C4-2B (cell line): ENCODE data around the gene MT1G.
A peak's percentile ranks its signal among the peaks of the same experiment; 100 is the strongest.

Experiments used
- H3K27ac ChIP-seq: fragments of 450-650 bp; 2 replicates; pipeline ENCODE4 v1.5.1; 2017
- CTCF ChIP-seq: fragments of 450-650 bp; conservative IDR thresholded peaks from 2 replicates; pipeline ENCODE4 v1.5.1; 2017; ENCODE audit warnings: mild to moderate bottlenecking
- ZFX ChIP-seq: fragments of 450-650 bp; IDR thresholded peaks from 2 replicates; pipeline ENCODE4 v1.6.1; 2017

Gene MT1G

GRCh38 chr16:56684256-56684925 is 16.5 kb upstream of the MT1G start:
- H3K27ac ChIP-seq, result no peak overlapping the region
- TF ChIP-seq ZFX, result no peak
- no peak for TF ChIP-seq CTCF

DNA sequence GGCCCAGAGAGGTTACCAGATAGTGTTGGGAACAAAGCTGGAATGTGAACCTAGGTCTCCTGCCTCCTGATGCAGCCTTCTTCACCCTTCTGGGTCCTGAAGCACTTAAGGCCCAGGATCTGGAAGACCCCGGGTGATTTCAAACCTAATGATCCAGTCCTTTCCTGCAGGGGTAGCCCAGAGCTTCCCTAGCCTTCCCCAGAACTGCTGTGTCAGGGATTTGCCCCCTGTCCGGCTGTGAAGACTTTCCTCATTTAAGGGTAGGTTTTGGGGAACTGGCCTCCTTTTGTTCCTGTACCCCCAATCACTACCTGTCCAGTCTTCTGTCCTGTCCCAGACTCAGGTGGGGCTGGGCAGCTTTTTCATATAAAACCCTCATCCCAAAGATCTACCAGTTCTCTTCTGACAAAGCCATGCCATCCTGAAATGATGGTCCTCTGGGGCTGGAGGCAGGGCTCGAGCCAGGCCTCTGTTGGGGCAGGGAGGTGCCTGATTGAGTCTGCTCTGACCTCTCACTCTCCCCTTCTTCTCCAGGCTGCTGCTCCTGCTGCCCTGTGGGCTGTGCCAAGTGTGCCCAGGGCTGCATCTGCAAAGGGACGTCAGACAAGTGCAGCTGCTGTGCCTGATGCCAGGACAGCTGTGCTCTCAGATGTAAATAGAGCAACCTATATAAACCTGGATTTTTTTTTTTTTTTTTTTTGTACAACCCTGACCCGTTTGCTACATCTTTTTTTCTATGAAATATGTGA is 15.7 kb upstream of the MT1G start:
- H3K27ac ChIP-seq, result no peak overlapping the region; the same call in 1 of the 2 replicates
- TF ChIP-seq CTCF (no peak), ZFX (no peak)

GRCh38 chr16:56682703-56683397 is 15.0 kb upstream of the MT1G start:
- peak overlapping the region; percentile 75 for H3K27ac ChIP-seq
- no peak for TF ChIP-seq CTCF
- TF ChIP-seq ZFX, result no peak

DNA sequence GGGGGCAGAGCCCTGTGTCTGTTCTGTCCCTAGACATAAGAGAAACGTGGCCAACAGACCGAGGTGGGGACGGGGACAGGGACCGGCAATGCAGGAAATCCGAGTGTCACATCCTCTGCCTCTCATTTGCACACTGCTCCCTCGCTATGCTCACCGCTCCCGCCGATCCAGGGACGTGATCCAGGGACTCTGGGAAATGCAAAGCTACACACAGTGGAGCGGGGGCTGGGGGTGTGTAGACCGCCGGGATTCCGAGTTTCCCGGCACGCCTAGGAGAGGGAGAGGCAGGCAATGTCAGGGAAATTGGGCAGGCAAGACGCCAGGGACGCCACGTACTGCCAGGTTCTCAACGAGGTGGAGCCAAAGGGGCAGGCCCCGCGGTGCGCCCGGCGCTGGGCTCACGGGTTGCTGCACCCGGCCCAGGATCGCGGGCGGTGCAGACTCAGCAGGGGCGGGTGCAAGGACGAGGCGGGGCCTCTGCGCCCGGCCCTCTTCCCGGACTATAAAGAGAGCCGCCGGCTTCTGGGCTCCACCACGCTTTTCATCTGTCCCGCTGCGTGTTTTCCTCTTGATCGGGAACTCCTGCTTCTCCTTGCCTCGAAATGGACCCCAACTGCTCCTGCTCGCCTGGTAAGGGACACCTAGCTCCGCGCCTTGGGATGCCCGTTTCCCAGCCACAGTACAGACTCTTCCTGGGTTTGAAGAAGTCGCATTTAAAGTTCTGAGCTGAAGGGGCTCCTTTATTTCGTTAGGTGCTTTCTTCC is 14.3 kb upstream of the MT1G start, which contains the start of gene MT1X:
Gene MT1X, plus strand, starts transcription at position 532 of the 764 bp plus-strand sequence. Its CDS starts 71 bp downstream, at position 603.
- TF ChIP-seq ZFX (no peak), CTCF (no peak)
- peak within 1 kb of the TSS; percentile 75 for H3K27ac ChIP-seq

DNA sequence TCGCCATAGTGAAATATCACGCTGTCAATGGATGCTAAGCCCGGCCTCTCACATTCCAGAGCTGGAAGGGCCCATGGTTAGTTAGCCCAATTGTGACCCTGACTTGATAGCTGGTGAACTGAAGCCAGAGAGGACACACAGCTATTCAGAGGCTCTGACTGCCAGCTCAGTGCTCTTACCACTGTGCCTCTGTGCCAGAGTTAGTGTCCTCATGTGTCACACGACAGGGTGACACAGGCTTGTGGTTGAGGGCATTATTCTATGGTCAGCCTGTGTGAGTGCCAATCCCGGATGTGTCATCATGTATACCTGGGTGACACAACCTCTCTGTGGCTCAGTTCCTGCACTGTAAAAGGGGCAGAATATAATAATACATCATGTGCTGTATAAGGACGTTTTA is 12.0 kb upstream of the MT1G start:
- TF ChIP-seq CTCF, result no peak
- TF ChIP-seq ZFX, result no peak
- H3K27ac ChIP-seq, result no peak overlapping the region

DNA sequence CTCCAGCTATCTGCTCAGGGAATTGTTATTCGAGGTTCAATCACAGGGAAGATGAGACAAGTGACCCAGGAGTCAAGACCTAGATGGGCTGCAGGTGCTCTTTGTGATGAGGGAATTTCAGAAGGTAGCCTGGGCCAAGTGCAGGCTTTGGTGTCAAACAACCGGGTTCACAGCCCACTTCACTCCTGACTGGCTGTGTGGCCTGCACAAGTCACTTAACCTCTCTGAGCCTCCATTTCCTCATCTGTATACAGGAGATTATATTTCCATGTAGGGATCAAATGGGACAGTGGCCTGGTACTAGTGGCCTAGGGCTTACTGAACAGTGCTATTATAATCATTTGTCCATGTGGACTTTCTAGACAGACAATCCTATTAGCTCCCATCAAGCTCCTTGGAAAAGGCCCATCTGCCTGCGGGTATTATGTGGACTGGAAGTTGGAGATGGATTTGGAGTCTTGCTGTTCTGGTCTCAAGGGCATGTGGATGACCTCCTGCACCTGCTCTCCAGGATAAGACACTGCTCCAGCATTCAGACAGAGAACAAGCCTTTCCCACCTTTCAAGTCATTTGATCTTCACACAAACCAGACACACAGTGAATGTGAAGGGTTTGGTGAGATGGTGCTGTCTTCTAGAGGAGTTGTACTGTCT is 11.3 kb upstream of the MT1G start:
- no peak overlapping the region for H3K27ac ChIP-seq
- TF ChIP-seq CTCF (no peak), ZFX (no peak)
